ENCODE measurements around the gene WWC1.
"Not testable (repeated sequence)": the region's sequence is repeated elsewhere in the genome, so short reads cannot be mapped to it uniquely, and the experiment has no call there.

Gene WWC1

DNA sequence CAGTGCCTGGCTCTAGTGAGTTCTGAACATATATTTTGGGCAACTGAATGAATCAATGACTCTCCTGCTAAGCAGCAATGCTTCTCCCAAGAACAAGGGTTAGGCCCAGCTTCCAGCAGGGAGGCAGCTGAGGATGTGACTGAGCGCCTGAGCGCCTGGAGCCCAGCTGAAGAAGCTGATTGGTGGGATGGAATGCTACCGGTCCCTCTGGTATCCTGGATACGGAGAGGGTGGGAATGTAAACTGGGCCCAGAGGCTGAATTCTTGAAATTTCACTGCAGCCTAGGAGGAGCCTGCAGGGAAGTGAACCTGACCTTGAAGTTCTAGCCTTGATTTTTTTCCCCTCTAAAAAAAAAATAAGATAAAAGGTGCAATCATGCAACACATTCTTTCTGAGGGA lies 43.2 kb downstream of the WWC1 start:
- no peak for DNase-seq (ENCODE audit: low read depth in 2 of 2)

DNA sequence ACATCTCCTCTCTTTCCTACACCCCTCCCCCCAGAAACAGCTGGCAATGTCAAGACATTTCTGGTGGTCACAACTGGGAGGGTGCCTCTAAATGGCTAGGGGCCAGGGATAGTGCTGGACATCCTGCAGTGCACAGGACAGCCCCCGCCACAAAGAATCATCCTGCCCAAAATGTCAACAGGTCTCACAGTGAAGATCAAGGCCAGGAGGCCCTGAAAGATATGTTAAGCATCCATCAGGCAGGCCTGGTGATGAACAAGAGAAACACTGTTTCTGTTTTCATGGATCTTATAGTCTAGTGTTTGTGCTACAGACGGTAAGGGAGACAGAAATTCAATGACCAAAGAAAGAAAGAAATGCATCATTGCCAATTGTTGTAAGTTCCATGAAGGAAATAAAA lies 45.9 kb downstream of the WWC1 start:
- no peak for DNase-seq (ENCODE audit: low read depth in 2 of 2)

DNA sequence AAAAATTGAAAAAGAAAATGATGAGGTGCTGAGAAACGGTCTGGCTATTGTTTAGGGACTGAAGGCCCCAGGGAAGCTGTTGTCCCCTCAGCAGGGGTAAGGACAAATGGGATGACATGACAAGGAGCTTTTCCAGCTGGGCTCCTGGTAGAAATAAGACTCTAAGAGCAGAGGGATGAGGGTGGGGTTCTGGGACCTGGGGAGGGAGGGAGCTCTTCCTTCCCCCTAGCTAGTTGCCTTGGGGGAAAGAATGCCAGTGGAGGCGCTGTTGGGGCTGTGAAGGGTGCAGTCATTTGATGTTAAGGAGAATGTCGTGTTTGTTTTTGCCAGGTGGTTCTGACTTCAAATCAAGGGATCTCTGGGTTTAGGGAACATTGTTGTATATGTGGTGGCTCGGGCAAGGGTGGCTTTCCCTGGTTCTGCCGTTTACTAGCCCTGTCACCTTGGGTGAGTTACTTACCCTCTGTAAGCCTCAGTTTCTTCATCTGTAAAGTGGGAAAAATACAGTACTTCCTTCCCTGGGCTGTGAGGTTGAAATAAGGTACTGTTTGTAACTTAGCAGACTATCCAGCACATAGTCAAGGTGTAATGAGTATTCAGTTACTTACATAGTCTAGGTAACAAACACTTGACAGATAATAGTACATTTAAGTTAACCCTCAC lies 47.8 kb downstream of the WWC1 start:
- DNase-seq (ENCODE audit: low read depth in 2 of 2): no peak

DNA sequence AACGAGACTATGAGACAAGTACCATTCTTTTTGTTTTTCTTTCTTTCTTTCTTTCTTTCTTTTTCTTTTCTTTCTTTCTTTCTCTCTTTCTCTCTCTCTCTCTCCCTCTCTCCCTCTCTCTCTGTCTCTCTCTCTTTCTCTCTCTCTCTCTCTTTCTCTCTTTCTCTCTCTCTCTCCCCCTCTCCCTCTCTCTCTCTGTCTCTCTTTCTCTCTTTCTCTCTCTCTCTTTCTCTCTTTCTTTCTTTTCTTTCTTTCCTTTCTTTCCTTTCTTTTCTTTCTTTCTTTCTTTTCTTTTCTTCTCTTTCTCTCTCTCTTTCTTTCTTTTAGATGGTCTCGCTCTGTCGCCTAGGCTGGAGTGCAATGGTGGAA lies 48.3 kb downstream of the WWC1 start:
- not testable (repeated sequence) for DNase-seq (ENCODE audit: low read depth in 2 of 2)

DNA sequence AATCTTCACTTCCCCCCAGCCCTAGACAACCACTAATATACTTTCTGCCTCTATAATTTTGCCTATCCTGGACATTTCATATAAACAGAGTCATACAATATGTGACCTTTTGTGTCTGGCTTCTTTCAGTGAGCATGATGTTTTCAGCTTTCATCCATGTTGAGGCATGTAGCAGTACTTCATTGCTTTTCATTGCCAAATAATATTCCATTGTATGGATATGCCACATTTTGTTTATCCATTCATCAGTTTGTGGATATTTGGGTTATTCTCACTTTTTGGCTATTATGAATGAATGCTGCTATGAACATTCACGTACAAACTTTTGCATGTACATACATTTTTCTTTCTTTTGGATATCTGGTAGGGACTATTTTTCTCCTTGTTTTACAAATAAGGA lies 49.0 kb downstream of the WWC1 start:
- DNase-seq (ENCODE audit: low read depth in 2 of 2): no peak

DNA sequence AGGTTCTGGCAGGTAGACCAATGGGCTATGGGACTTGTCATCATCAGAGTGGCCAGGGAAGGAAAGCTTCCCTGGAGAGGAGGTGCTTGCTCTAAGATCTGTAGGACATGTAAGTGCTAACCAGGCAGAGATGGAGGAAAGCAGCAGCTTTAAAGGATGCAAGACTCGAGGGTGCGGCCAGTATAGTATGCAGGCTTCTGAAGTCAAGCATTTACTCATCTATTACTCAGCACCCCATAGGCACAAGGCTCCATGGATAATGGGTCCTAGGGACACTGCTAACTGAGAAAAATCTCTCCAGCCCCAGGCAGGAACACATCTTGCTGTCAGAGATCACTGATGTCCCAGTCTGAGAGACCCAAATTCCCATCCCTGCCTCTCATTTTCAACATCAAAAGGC lies 49.7 kb downstream of the WWC1 start:
- DNase-seq (ENCODE audit: low read depth in 2 of 2): no peak

DNA sequence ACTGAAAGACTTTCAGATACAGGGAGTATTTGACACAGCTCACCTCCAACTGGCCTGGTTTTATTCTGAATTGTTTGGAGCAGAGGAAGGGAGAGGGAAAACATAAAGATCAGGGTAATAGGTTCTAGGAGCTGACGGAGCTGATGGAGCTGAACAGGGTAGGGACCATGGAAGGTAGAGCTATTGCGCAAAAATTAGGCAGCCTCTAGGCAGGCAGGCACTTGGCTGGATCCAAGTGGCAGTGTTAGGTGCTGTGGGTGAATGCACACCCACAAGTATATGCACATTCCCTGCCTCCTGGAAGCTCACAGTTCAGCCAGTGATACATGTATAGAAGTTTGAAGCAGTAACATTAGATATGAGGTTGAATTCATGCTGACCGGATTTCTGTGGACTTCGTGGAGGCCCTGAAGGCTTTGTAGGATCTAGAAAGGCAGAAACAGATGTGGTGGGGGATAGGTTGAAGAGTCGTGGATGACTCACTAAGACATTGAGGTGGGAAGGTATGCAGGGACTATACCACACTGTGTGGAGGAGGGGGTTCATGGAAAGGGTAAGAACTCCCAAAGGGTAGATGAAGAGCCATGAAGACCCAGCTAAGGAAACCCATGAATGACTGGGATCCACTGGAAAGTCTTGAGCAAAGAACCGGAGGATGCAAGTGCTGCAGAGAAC lies 50.8 kb downstream of the WWC1 start:
- no peak for DNase-seq (ENCODE audit: low read depth in 2 of 2)

DNA sequence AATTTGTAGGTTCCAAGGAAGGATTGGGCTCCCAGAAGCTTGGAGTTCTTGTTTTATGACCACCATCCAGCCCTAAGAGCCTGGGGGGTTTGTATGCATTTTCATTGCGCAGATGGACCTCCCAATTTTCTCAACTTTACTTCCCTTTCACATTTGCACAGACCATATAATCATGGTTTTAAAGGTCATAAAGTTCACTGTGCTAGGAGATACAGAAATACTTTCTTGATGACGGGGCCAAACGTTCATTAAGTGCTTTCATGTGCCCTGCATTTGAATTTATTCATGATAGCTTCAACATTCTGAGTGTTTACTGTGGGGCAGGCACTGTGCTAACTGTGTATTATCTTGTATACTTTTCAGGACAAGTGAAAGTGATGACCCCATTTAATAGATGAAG lies 51.5 kb downstream of the WWC1 start:
- DNase-seq (ENCODE audit: low read depth in 2 of 2): no peak

DNA sequence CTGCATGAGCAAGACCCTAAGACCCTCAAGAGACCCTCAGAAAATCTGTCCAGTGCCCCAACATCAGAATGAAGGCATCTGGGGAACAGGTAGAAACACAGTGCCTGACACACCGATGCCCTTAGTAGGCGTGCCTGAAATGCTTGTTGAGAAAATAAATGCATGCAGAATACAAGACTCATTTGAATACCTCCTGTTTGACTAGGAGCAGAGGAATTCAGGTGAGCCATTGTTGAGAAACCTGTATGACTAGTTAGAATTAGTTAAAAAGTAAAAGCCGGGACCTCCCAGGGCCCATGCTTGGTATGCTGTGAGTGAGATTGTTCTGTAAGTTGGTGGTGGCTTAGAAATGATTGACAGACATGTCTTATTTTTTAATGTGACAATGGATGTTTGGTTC lies 55.0 kb downstream of the WWC1 start:
- no peak for DNase-seq (ENCODE audit: low read depth in 2 of 2)

DNA sequence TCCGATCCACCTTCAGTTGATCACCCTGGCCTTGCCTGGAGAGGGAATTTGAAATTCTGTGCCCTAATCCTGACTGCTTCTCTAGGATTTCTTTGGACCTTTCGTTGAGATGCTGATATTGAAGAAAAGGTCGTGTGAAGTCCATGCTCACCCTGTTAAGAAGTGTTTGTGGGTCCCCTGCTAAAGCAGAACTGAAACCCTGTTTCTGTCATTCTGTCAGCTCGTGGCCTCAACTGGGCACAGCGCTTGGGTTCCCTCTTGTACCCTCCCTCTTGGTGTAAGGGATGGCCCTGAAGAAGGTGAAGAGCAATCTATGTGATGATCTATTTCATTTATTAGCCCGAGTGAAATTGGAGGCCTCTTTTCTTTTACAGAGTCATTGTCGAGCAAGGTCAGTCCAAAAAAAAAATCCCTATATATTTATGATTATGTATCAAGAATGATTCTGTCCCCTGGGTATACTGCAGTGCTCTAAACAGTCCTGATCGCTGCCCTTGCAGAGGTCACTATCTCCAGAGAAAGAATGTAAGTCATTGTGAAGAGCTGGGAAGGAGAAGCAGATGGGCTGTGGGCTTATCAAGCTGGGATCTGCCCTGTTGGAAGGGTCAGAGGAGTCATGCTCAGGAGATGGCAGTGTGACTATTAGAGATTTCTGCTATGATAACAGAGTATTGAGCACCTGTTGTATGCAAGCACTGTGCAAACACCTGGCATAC lies 56.1 kb downstream of the WWC1 start:
- no peak for DNase-seq (ENCODE audit: low read depth in 2 of 2)

DNA sequence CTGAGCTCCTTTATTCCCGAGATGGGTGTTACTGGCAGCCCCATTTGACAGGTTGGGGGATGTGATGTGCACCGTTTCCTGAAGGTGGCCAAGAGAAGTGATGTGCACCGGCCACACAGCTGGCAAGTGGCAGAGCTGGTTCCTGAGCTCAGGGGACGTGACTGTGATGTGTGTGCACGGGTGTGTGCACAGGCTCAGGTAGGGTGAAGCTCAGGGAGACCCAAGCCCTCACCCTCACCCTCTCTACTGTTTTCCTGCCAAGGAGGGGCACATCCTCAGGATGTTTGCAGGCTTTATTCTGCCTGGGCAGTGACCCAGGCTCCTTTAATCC lies 56.6 kb downstream of the WWC1 start:
- DNase-seq (ENCODE audit: low read depth in 2 of 2): no peak

DNA sequence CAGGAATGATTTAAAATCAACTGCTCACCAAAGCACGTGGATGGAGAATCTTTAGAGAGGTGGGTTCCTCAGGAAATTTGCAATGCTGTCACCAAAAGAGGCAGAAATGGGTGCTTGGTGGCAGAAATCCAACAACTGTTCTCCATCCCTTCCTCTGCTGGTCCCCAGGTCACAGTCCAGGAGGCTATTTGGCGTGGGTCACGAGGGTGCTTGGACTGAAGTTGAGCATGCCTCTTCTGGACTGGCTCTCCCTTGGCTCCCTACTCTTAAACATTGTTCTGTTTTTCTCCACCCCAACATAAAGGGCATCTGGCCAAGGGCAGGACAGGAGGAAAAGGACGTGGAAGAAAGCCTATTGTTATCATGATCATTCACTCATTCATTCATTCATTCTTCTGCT lies 58.9 kb downstream of the WWC1 start:
- no peak for DNase-seq (ENCODE audit: low read depth in 2 of 2)

DNA sequence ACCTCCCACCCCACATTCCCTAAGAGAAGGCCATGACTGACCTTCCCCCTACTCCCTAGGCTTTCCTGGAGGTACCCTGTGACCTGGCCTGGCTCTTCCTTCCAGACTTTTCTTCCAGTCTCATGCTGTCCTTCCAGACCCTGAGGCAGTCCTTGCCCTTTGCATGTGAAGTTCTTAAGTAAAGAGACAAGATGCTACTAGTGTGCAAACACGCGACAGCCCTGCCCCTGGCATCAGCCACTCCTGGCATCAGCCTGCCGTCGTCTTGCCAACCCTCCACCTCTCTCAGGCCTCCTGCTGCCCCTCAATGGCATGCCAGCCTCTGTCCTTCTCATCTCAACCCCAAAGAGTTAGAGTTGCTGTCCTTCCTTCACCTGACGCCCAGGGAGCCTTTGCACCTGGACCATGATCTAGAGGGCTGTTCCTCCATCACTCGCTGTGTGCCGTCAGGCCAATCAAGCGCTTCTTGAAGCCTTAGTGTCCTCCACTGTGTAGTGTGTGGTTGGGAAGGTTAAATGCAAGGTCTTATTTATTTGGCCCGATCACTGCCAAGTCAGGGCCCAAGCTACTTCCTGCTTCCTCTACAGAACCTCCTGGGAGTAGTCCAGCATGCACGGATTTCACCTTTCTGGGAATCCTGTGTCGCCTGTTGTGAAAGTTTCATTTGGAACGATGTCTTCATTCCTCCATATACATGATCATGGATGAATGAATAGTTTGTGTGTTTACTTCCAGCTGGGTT lies 61.9 kb downstream of the WWC1 start:
- no peak for DNase-seq (ENCODE audit: low read depth in 2 of 2)

DNA sequence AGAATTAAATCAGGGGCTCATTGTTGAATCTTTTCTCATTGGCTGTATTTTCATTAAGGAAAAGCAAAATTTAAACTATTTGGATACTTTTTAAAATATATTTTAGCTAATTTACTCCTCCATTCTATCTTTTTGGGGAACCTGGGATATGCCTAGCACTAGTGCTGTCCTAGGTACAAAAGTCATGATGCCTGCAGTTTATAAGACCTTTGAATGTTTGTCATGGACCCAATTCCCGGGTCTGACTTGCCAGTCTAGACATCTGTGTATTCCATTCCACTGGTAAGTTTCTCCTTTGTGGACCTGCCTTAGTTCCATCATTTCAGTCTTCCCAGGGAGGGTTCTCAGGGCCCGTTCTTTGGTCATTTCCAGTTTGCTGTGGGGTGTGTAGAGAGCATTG lies 63.0 kb downstream of the WWC1 start:
- DNase-seq (ENCODE audit: low read depth in 2 of 2): no peak

DNA sequence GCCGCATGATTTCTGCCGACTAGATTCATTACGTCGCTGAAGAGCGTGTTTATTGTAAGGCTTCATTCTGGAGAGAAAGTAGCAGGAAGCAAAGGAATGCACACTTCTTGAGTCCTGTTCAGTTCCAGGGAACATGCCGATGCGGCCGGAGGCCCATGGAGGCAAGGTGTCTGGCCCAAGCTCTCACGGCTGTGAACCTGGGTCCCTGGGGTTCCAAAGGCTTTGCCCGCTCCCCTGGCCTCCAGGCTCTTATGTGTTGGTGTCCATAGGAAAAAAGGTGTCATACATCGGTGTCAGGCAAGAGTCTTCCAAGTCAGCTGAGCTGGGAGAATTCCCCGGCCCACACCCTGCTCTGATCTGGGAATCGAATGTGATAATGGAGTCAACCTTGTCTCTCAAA lies 64.7 kb downstream of the WWC1 start:
- no peak for DNase-seq (ENCODE audit: low read depth in 2 of 2)

DNA sequence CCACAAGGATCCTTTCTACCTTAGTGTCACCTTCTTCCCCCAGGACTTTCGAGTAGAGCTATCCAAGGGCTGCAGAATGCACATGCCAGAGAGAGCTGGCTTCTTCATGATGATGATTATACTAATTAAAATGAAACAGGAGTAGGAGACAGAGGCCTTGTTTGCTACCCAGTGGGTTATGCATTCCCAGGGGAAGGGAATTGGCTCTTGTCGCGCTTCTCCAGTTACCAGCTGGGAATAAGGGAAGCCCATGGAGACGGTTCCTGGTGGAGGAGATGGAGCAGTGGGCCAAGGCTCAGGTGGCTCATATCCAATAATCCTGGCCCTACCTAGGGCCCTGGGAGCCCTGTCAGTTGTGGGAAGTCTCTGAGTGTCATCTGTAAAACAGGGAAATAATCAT lies 65.1 kb downstream of the WWC1 start:
- no peak for DNase-seq (ENCODE audit: low read depth in 2 of 2)

DNA sequence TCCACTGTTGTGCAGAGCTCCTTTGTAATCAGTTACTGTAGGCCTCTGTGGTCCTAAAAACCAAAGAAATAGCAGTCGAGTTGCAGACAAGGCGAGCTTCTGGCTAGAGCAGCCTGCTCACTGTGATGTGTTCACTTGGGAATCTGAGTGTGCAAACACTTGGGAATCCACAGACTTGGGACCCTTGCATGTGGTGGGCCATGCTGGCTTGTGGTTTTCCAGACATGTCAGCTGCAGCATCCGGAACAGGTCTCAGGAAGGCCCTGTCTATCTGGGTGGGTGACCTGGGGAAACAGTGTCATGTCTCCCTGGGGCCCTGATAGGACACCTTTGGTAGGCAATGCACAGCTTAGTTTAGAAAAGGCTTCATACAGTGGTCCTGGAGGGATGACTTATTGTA lies 66.4 kb downstream of the WWC1 start:
- DNase-seq (ENCODE audit: low read depth in 2 of 2): no peak

DNA sequence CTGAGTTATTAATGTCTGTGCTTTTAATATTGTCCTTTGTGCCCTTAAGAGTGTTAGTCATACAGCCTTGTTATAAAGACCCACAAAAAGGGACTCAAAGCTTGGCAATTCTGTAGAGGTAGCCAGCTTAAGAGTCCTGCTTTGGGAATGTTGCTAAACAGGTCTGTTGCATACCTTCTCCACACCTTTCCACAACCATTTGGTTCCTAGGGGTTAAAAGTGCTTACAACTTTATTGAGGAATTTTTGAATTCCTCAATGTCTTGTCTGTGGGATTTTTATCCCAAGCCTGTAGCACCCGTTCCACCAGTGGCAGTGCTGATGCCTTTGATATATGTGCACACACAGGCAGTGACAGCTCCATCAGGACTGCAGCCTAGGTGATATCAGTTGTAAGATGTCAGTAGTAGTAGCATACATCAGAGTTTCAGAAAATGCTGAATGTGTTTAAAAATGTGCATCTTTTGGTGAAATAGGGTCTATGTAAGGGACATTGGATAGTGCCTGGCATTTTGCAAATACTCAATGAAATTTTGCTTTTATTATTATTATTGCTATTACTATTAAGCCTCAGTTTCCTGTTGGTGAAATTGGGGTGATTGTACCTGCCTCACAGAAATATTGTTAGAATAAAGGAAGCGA lies 68.5 kb downstream of the WWC1 start:
- DNase-seq (ENCODE audit: low read depth in 2 of 2): no peak

DNA sequence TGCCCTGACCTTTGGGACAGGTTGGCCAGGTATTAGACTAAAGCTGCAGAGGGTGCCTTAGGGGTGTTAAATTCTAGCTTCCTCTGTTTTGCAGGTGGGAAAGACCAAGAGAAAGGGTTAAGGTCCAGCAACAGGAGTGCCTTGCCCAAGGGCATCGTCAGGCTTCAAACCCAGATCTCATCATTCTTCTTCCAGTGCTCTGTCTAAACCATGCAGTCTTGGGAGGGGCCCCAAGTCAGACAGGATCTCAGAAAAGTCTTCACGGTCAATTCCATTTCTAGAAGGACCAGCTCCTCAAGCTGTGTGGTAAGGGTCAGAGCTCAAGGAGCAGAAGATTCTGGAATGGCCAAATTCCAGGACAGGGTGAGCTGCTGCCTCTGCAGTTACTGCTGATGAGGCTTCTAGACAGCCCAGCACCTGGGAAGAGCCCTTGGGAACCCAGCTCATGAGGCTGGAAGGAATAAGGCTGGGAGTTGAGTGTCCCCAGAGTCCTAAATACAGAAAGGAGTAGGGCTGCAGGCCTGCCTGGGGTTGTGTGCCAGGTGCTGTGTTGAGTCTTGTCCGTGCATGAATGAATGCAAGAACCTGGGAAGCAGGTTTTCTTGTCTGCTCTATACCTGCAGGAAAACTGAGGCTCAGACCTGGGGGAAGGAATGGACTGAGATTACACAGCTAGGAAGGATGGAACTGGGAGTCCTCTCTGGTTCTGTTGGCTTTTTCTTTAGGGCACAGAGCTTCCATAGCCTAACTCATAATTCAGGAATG lies 69.3 kb downstream of the WWC1 start:
- DNase-seq (ENCODE audit: low read depth in 2 of 2): no peak

DNA sequence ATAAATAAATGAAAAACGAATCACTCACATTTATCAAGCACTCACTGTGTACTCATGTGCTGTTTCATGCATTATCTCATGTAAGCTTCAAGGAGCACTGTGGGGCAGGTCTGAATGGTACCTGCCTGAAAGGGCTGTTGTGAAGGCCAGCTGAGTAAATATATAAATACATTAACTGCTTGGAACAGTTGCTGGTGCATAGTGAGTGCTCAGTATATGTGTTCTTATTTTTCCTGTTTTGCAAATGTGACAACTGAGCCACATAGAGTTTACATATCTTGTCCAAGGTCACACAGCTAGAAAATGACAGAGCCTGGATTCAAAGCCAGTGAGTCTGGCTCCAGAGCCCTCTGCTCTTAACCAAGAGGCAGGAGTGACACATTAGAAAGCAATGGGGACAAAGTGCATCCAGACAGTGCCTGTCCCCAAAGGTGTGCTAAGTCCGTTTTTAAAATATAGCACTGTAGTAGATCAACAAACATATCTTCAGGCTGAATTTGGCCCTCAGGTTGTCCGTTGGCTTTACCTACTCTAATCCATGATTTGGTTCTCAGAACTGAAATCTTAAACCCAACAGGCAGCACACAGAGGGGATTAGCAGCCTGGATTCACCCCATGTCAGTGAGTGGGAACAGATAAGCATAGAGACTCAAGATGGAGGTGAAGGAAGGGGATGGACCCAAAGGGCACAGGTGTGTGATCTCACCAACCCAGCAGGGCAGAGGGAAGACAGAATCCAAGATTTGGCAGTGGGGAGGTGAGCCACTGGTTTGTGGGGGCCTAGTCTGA lies 70.8 kb downstream of the WWC1 start:
- no peak for DNase-seq (ENCODE audit: low read depth in 2 of 2)
